GM23338 (cell line): ENCODE data around the gene MET. TPM values are rescaled to one million over a fixed set of nuclear protein-coding genes. Genes with fewer than 3 reads are reported as not detected.

ENCODE experiments used
- ATAC-seq: fragments of 200-7000 bp; cut with Tn5 transposase; 3 replicates; pipeline ENCODE4 v1.9.1; 2020
- DNase-seq: peaks from one replicate; pipeline ENCODE4 v3.0.0-alpha.2; 2015; ENCODE audit warnings: low spot score
- H2AFZ ChIP-seq: fragments of 200-600 bp; sonication (generic); 2 replicates; pipeline ENCODE4 v1.8.0; 2016; ENCODE audit warnings: antibody characterized with exemption, mild to moderate bottlenecking, moderate library complexity
- H3F3A ChIP-seq: fragments of 200-600 bp; sonication (generic); replicated peaks from 2 replicates; pipeline ENCODE4 v1.8.0; 2017; ENCODE audit warnings: antibody characterized with exemption, mixed run types, low read depth
- H3K27ac ChIP-seq: fragments of 200-600 bp; sonication (generic); 2 replicates; pipeline ENCODE4 v1.6.1; 2016; ENCODE audit warnings: low read depth
- H3K27me3 ChIP-seq: fragments of 200-600 bp; sonication (generic); 2 replicates; pipeline ENCODE4 v1.8.0; 2016; ENCODE audit warnings: mild to moderate bottlenecking, mixed run types, moderate library complexity; ENCODE audit not compliant: insufficient read depth
- H3K36me3 ChIP-seq: fragments of 200-600 bp; sonication (generic); 2 replicates; pipeline ENCODE4 v1.8.0; 2016; ENCODE audit warnings: mild to moderate bottlenecking; ENCODE audit not compliant: insufficient read depth
- H3K4me1 ChIP-seq: fragments of 200-600 bp; sonication (generic); 2 replicates; pipeline ENCODE4 v1.8.0; 2016; ENCODE audit warnings: mild to moderate bottlenecking, moderate library complexity; ENCODE audit not compliant: insufficient read depth
- H3K4me2 ChIP-seq: fragments of 200-600 bp; sonication (generic); 2 replicates; pipeline ENCODE4 v1.7.1; 2017; ENCODE audit warnings: mixed run types
- H3K4me3 ChIP-seq: fragments of 200-600 bp; sonication (generic); 2 replicates; pipeline ENCODE4 v1.6.1; 2016; ENCODE audit warnings: mixed run types
- H3K79me2 ChIP-seq: fragments of 200-600 bp; sonication (generic); replicated peaks from 2 replicates; pipeline ENCODE4 v1.8.0; 2017; ENCODE audit warnings: mild to moderate bottlenecking; ENCODE audit not compliant: insufficient read depth
- H3K9me2 ChIP-seq: fragments of 200-600 bp; sonication (generic); 2 replicates; pipeline ENCODE4 v1.8.0; 2017; ENCODE audit not compliant: insufficient read depth
- H4K20me1 ChIP-seq: fragments of 200-600 bp; sonication (generic); replicated peaks from 2 replicates; pipeline ENCODE4 v1.8.0; 2017; ENCODE audit warnings: mild to moderate bottlenecking; ENCODE audit not compliant: insufficient read depth
- H3K27ac Mint-ChIP-seq: 2 replicates; pipeline ENCODE4 v1.8.0; 2020; ENCODE audit warnings: inconsistent platforms, mild to moderate bottlenecking, moderate library complexity, mixed read lengths
- H3K27me3 Mint-ChIP-seq: 3 replicates; pipeline ENCODE4 v1.8.0; 2022; ENCODE audit warnings: low read depth, mild to moderate bottlenecking, moderate library complexity, mixed read lengths, inconsistent platforms; ENCODE audit not compliant: insufficient read depth, poor library complexity
- H3K36me3 Mint-ChIP-seq: 3 replicates; pipeline ENCODE4 v1.8.0; 2021; ENCODE audit warnings: low read depth, mild to moderate bottlenecking, inconsistent platforms, moderate library complexity, mixed read lengths
- H3K4me1 Mint-ChIP-seq: 3 replicates; pipeline ENCODE4 v1.8.0; 2020; ENCODE audit warnings: mild to moderate bottlenecking, inconsistent platforms, mixed read lengths
- H3K4me3 Mint-ChIP-seq: 3 replicates; pipeline ENCODE4 v1.8.0; 2021; ENCODE audit warnings: moderate library complexity, mild to moderate bottlenecking, inconsistent platforms, mixed read lengths
- H3K9me3 Mint-ChIP-seq: 3 replicates; pipeline ENCODE4 v1.8.0; 2020; ENCODE audit warnings: moderate library complexity, mild to moderate bottlenecking, inconsistent platforms, mixed read lengths
- CREB1 ChIP-seq: fragments of 250-450 bp; sonication (Bioruptor Pico); IDR thresholded peaks from 2 replicates; pipeline ENCODE4 v1.5.0; 2020; ENCODE audit warnings: low read depth, mild to moderate bottlenecking, moderate library complexity
- EZH2 ChIP-seq: fragments of 200-600 bp; sonication (generic); IDR thresholded peaks from one replicate; pipeline ENCODE4 v1.8.0; 2017; ENCODE audit warnings: antibody characterized with exemption, mild to moderate bottlenecking, low read depth; ENCODE audit not compliant: unreplicated experiment
- EZH2phosphoT487 ChIP-seq: fragments of 200-600 bp; sonication (generic); IDR thresholded peaks from one replicate; pipeline ENCODE4 v1.8.1; 2018; ENCODE audit warnings: antibody characterized with exemption; ENCODE audit not compliant: unreplicated experiment
- JUNB ChIP-seq: IDR thresholded peaks from one replicate; pipeline ENCODE4 v1.6.1; 2016; ENCODE audit warnings: antibody characterized with exemption; ENCODE audit not compliant: unreplicated experiment
- NANOG ChIP-seq: IDR thresholded peaks from 2 replicates; pipeline ENCODE4 v1.6.1; 2016; ENCODE audit warnings: antibody characterized with exemption, borderline replicate concordance
- POLR2AphosphoS5 ChIP-seq: IDR thresholded peaks from 2 replicates; pipeline ENCODE4 v1.6.1; 2016; ENCODE audit warnings: antibody characterized with exemption, low read depth
- STAT1 ChIP-seq: IDR thresholded peaks from one replicate; pipeline ENCODE4 v1.6.1; 2016; ENCODE audit warnings: antibody characterized with exemption; ENCODE audit not compliant: unreplicated experiment
- ZNF114 ChIP-seq: fragments of 250-450 bp; sonication (Bioruptor Pico); IDR thresholded peaks from 2 replicates; pipeline ENCODE4 v1.5.0; 2020; ENCODE audit warnings: mild to moderate bottlenecking, moderate library complexity
- ZNF331 ChIP-seq: fragments of 250-450 bp; sonication (Bioruptor Pico); IDR thresholded peaks from 2 replicates; pipeline ENCODE4 v1.5.0; 2020; ENCODE audit warnings: low read depth, mild to moderate bottlenecking, moderate library complexity
- polyA plus RNA-seq: library from polyadenylated mRNA; unstranded; fragments of >200 nt; fragmentation: Nextera tagmentation; extraction: Ambion mirVana; gene quantifications from 2 replicates; pipeline ENCODE4 v1.2.1, GENCODE V29; 2016
- total RNA-seq: library from RNA; depleted of rRNA; stranded (reverse); fragments of >200 nt; shearing (Covaris generic); gene quantifications from 2 replicates; pipeline ENCODE4 v1.2.3, GENCODE V29; 2014
- TF ChIP-seq, protein P1 (sequence below): IDR thresholded peaks from 2 replicates; pipeline ENCODE4 v1.6.1; 2016; ENCODE audit warnings: antibody characterized with exemption
- TF ChIP-seq, protein P2 (sequence below), 2 experiments: fragments of 200-600 bp in 1 of 2; sonication (generic) in 1 of 2; conservative IDR thresholded peaks; 2 replicates each; pipeline versions ENCODE4 v1.5.1 to v1.6.1; 2016 to 2017; ENCODE audit warnings: antibody characterized with exemption in 2 of 2, low read depth in 2 of 2, mild to moderate bottlenecking in 2 of 2, moderate library complexity in 1 of 2
- TF ChIP-seq, protein P3 (sequence below): IDR thresholded peaks from one replicate; pipeline ENCODE4 v1.6.1; 2018; ENCODE audit warnings: antibody characterized with exemption; ENCODE audit not compliant: unreplicated experiment
- TF ChIP-seq, protein P4 (sequence below): fragments of 250-450 bp; sonication (Bioruptor Pico); IDR thresholded peaks from 2 replicates; pipeline ENCODE4 v1.5.0; 2020; ENCODE audit warnings: mild to moderate bottlenecking, moderate library complexity

Gene MET
- total and polyA plus RNA-seq, 2 experiments from 2014 or later, result 4.8 to 23.1 TPM

DNA sequence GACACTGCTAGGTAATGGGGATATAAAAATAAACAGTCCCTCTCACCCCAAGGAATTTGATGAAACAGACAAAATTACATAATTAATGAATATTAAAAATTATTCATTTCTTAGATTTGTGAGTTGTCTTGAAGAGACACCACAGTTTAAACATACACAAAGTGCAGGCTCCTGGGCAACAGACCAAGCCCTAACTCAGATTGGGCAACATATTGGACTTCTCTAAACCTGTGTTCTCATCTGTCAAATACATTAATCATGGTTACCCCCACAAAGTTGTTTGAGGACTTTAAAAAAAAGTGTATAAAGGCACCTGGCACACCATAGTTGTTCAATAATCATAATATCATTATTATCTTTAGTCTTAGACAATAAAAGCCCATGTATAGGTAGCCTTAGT is 127.9 kb downstream of the MET start:
- H3K36me3 ChIP-seq, result no peaks in the 10 kb centered on the region
- no peaks in the 10 kb centered on the region for H3K27me3 Mint-ChIP-seq
- H3K4me3 ChIP-seq, result no peak overlapping the region
- no peak overlapping the region for H3K27ac Mint-ChIP-seq
- no peak overlapping the region for H3K4me3 Mint-ChIP-seq
- peaks cover 7% of the 10 kb centered on the region; the same call in 1 of the 2 replicates for H3K4me1 ChIP-seq
- no peak overlapping the region for H3K4me2 ChIP-seq
- H2AFZ ChIP-seq, result no peak overlapping the region
- peaks cover 13% of the 10 kb centered on the region for H3K4me1 Mint-ChIP-seq
- H3F3A ChIP-seq, result no peaks in the 10 kb centered on the region
- H3K79me2 ChIP-seq, result no peaks in the 10 kb centered on the region
- no peaks in the 10 kb centered on the region for H3K9me3 Mint-ChIP-seq
- TF ChIP-seq POLR2AphosphoS5 (no peak), EZH2 (no peak), ZNF331 (CRISPR knock-in tag) (no peak), CREB1 (CRISPR knock-in tag) (no peak), STAT1 (no peak), EZH2phosphoT487 (no peak), ZNF114 (CRISPR knock-in tag) (no peak), NANOG (no peak), JUNB (no peak)
- TF ChIP-seq, protein P1, sequence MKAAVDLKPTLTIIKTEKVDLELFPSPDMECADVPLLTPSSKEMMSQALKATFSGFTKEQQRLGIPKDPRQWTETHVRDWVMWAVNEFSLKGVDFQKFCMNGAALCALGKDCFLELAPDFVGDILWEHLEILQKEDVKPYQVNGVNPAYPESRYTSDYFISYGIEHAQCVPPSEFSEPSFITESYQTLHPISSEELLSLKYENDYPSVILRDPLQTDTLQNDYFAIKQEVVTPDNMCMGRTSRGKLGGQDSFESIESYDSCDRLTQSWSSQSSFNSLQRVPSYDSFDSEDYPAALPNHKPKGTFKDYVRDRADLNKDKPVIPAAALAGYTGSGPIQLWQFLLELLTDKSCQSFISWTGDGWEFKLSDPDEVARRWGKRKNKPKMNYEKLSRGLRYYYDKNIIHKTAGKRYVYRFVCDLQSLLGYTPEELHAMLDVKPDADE, result no peak
- TF ChIP-seq, protein P2, sequence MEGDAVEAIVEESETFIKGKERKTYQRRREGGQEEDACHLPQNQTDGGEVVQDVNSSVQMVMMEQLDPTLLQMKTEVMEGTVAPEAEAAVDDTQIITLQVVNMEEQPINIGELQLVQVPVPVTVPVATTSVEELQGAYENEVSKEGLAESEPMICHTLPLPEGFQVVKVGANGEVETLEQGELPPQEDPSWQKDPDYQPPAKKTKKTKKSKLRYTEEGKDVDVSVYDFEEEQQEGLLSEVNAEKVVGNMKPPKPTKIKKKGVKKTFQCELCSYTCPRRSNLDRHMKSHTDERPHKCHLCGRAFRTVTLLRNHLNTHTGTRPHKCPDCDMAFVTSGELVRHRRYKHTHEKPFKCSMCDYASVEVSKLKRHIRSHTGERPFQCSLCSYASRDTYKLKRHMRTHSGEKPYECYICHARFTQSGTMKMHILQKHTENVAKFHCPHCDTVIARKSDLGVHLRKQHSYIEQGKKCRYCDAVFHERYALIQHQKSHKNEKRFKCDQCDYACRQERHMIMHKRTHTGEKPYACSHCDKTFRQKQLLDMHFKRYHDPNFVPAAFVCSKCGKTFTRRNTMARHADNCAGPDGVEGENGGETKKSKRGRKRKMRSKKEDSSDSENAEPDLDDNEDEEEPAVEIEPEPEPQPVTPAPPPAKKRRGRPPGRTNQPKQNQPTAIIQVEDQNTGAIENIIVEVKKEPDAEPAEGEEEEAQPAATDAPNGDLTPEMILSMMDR (conservative IDR thresholded peaks at IDR 0.05; ENCODE audit: low read depth in 2 of 2), result no peak
- TF ChIP-seq, protein P3, sequence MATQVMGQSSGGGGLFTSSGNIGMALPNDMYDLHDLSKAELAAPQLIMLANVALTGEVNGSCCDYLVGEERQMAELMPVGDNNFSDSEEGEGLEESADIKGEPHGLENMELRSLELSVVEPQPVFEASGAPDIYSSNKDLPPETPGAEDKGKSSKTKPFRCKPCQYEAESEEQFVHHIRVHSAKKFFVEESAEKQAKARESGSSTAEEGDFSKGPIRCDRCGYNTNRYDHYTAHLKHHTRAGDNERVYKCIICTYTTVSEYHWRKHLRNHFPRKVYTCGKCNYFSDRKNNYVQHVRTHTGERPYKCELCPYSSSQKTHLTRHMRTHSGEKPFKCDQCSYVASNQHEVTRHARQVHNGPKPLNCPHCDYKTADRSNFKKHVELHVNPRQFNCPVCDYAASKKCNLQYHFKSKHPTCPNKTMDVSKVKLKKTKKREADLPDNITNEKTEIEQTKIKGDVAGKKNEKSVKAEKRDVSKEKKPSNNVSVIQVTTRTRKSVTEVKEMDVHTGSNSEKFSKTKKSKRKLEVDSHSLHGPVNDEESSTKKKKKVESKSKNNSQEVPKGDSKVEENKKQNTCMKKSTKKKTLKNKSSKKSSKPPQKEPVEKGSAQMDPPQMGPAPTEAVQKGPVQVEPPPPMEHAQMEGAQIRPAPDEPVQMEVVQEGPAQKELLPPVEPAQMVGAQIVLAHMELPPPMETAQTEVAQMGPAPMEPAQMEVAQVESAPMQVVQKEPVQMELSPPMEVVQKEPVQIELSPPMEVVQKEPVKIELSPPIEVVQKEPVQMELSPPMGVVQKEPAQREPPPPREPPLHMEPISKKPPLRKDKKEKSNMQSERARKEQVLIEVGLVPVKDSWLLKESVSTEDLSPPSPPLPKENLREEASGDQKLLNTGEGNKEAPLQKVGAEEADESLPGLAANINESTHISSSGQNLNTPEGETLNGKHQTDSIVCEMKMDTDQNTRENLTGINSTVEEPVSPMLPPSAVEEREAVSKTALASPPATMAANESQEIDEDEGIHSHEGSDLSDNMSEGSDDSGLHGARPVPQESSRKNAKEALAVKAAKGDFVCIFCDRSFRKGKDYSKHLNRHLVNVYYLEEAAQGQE, result no peak
- TF ChIP-seq, protein P4, sequence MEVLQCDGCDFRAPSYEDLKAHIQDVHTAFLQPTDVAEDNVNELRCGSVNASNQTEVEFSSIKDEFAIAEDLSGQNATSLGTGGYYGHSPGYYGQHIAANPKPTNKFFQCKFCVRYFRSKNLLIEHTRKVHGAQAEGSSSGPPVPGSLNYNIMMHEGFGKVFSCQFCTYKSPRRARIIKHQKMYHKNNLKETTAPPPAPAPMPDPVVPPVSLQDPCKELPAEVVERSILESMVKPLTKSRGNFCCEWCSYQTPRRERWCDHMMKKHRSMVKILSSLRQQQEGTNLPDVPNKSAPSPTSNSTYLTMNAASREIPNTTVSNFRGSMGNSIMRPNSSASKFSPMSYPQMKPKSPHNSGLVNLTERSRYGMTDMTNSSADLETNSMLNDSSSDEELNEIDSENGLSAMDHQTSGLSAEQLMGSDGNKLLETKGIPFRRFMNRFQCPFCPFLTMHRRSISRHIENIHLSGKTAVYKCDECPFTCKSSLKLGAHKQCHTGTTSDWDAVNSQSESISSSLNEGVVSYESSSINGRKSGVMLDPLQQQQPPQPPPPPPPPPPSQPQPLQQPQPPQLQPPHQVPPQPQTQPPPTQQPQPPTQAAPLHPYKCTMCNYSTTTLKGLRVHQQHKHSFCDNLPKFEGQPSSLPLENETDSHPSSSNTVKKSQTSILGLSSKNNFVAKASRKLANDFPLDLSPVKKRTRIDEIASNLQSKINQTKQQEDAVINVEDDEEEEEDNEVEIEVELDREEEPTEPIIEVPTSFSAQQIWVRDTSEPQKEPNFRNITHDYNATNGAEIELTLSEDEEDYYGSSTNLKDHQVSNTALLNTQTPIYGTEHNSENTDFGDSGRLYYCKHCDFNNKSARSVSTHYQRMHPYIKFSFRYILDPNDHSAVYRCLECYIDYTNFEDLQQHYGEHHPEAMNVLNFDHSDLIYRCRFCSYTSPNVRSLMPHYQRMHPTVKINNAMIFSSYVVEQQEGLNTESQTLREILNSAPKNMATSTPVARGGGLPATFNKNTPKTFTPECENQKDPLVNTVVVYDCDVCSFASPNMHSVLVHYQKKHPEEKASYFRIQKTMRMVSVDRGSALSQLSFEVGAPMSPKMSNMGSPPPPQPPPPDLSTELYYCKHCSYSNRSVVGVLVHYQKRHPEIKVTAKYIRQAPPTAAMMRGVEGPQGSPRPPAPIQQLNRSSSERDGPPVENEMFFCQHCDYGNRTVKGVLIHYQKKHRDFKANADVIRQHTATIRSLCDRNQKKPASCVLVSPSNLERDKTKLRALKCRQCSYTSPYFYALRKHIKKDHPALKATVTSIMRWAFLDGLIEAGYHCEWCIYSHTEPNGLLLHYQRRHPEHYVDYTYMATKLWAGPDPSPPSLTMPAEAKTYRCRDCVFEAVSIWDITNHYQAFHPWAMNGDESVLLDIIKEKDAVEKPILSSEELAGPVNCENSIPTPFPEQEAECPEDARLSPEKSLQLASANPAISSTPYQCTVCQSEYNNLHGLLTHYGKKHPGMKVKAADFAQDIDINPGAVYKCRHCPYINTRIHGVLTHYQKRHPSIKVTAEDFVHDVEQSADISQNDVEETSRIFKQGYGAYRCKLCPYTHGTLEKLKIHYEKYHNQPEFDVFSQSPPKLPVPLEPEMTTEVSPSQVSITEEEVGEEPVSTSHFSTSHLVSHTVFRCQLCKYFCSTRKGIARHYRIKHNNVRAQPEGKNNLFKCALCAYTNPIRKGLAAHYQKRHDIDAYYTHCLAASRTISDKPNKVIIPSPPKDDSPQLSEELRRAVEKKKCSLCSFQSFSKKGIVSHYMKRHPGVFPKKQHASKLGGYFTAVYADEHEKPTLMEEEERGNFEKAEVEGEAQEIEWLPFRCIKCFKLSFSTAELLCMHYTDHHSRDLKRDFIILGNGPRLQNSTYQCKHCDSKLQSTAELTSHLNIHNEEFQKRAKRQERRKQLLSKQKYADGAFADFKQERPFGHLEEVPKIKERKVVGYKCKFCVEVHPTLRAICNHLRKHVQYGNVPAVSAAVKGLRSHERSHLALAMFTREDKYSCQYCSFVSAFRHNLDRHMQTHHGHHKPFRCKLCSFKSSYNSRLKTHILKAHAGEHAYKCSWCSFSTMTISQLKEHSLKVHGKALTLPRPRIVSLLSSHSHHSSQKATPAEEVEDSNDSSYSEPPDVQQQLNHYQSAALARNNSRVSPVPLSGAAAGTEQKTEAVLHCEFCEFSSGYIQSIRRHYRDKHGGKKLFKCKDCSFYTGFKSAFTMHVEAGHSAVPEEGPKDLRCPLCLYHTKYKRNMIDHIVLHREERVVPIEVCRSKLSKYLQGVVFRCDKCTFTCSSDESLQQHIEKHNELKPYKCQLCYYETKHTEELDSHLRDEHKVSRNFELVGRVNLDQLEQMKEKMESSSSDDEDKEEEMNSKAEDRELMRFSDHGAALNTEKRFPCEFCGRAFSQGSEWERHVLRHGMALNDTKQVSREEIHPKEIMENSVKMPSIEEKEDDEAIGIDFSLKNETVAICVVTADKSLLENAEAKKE (CRISPR knock-in tag), result no peak
- H3K27ac ChIP-seq, result no peak overlapping the region
- no peaks in the 10 kb centered on the region for H3K9me2 ChIP-seq
- H3K36me3 Mint-ChIP-seq, result no peaks in the 10 kb centered on the region
- ATAC-seq (no peak), DNase-seq (no peak)
- H3K27me3 ChIP-seq, result no peaks in the 10 kb centered on the region
- H4K20me1 ChIP-seq, result no peaks in the 10 kb centered on the region
